Loucy (cell line): ENCODE data around the gene SALL3.
A peak's percentile ranks its signal among the peaks of the same experiment; 100 is the strongest.

Source experiments
- EZH2phosphoT487 ChIP-seq: fragments of 200-600 bp; IDR thresholded peaks from 2 replicates; pipeline ENCODE4 v1.6.1; 2018; ENCODE audit warnings: antibody characterized with exemption, mild to moderate bottlenecking, moderate library complexity, borderline replicate concordance
- TF ChIP-seq, protein P1 (sequence below): fragments of 200-600 bp; sonication (generic); conservative IDR thresholded peaks from 2 replicates; pipeline ENCODE4 v1.5.1; 2014; ENCODE audit warnings: mild to moderate bottlenecking, antibody characterized with exemption, low read length

DNA sequence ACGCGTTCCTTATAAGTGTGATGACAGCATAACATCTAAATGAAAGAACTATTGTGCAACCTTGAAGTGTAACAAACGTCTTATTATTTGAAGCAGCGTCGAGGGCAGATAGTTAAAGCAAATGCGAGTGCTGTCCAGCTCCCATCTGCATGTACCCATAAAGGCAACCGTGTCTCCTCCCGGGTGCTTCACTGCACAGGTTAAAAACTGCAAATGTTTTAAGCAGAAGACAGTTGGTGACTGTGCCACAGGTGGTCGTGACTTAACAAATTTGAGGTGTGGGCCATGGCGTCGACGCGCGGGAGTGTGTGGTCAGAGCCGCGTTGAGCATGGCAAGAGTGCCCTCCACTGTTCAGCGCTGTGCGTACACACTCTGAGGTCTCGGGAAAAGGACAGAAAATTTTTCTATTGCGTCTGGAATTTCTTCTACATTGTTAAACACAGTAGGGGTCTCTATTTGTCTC, 6.4 kb downstream of the SALL3 start:
- TF ChIP-seq, protein P1, sequence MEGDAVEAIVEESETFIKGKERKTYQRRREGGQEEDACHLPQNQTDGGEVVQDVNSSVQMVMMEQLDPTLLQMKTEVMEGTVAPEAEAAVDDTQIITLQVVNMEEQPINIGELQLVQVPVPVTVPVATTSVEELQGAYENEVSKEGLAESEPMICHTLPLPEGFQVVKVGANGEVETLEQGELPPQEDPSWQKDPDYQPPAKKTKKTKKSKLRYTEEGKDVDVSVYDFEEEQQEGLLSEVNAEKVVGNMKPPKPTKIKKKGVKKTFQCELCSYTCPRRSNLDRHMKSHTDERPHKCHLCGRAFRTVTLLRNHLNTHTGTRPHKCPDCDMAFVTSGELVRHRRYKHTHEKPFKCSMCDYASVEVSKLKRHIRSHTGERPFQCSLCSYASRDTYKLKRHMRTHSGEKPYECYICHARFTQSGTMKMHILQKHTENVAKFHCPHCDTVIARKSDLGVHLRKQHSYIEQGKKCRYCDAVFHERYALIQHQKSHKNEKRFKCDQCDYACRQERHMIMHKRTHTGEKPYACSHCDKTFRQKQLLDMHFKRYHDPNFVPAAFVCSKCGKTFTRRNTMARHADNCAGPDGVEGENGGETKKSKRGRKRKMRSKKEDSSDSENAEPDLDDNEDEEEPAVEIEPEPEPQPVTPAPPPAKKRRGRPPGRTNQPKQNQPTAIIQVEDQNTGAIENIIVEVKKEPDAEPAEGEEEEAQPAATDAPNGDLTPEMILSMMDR, result peak; percentile 63
- no peak for TF ChIP-seq EZH2phosphoT487
